Ramos (cell line): ENCODE results near the gene ADGRV1.

Experiments used
- in situ Hi-C: fragments of 300-500 bp; cut with MboI; formaldehyde crosslinking; loops from one replicate; pipeline ENCODE4 v1.14.3; 2022; ENCODE audit warnings: low sequenced_read_pairs; ENCODE audit not compliant: unreplicated experiment

The ADGRV1 gene

GRCh38 chr5:91164424-91164823, 605.8 kb downstream of the ADGRV1 start:
- in situ Hi-C loops = no loop called here

DNA sequence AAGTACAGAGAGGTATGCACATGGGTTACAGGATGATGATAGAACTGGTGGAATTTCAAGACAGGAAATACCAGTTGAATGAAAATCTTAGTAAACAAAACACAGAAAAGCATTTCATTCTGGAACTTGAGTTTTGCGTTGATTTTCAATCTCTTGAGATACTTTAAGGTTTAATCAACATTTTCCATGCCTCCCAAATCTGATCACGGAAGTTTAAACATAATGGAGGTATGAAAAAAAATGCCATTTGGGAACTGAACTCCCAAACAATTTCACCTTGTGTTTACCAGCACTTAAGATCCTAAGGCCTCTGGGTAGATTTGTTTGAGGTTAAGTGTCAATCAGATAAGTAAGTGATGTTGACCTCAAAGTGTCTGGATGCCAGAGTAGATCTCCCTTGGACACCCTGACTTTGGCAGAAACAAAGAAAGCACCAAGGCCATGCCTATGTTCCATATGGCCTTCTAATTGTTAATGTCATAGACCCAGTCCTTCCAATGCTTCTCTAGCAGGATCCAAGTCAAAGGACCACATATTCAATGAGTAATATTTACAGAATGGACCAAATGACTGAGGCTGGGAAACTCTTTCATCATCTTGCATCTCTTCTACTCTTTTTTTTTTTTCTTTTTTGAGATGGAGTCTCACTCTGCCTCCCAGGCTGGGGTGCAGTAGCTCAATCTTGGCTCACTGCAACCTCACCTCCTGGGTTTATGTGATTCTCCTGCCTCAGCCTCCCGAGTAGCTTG, 607.6 kb downstream of the ADGRV1 start:
- in situ Hi-C loops = no loop called here

DNA sequence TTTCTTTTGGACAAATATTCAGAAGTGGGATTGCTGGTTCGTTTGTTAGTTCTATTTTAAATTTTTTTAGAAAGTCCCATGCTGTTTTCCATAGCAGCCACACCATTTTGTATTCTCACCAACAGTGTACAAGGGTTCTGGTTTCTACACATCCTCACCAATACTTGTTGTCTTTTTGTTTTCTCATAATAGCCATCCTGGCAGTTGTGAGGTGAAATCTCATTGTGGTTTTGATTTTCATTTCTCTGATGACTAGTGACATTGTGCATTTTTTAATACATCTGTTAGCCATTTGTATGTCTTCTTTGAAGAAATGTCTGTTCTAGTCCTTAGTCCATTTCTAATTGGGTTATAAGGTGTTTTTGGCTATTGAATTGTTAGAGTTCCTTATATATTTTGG, 610.3 kb downstream of the ADGRV1 start:
- in situ Hi-C loops = no loop called here

DNA sequence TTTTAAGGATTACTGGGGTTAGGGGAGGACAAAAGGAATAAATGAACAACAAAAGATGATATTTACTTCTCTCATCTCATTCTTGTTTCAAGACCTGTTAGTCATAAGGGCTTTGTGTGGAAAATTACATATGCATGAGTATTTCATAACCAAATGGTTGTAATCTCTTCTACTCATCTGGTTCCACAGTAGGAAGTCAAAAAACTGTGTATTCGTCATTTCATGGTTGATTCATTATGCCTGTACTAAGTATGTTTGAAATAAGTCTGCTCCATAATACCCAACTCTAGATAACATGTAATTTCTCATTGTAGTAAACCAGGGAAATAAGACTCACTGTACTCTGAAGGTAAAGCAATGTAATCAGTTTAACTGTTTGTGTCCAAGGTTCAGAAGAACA, 611.7 kb downstream of the ADGRV1 start:
- in situ Hi-C loops = no loop called here

GRCh38 chr5:91171322-91171721, 612.7 kb downstream of the ADGRV1 start:
- in situ Hi-C loops = no loop called here

DNA sequence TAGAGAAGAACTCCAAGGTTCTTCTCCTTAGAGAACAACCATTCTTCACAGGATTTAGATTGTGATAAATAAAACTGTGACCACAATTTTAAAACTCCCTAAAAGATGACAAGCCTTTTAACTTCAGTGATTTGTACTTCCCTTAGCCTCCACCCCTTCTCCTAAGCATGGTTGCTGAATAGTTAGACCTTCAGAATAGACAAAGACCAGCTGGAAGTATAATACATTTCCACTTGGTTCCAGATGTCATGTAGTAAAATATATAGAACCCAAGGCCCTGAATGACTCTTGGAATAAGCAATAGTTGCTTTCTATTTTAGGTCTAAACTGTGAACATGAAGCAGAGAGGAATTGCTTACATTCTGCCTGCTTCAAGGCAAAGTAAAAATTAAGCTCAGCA, 615.8 kb downstream of the ADGRV1 start:
- in situ Hi-C loops = no loop called here

GRCh38 chr5:91175708-91176107, 617.1 kb downstream of the ADGRV1 start:
- in situ Hi-C loops = no loop called here

DNA sequence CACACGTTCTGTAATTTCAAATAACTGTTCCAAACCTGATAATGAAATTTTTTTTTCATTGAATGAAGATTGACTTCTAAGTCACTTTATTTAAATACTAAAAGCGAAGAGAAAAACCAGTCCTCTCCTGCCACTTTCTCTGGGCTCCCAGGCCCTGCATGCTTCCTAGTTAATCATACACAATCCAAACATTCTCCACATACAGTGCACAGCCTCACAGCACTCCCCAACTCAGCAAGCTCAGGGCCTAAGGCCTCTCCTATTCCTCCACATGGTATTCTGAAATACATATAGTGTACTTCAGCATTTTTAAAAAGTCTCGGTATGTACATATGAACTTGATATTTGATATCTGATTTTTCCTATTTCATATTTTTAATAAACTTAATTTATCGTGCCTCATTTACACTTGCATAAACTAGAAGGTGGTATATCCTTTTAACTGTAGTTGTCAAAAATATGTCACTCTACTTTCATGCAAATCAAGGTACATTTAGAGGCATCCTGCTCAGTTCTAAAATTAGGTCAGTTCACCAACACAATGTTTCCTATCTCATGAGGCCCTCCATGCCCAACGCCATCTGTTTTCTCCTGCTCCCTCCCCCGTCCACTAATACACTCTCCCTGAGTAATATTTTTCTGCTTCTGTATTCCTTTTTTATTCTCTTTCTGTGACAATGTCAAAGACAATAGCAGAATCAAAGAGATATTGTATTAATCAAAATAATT, 617.9 kb downstream of the ADGRV1 start:
- in situ Hi-C loops = no loop called here

DNA sequence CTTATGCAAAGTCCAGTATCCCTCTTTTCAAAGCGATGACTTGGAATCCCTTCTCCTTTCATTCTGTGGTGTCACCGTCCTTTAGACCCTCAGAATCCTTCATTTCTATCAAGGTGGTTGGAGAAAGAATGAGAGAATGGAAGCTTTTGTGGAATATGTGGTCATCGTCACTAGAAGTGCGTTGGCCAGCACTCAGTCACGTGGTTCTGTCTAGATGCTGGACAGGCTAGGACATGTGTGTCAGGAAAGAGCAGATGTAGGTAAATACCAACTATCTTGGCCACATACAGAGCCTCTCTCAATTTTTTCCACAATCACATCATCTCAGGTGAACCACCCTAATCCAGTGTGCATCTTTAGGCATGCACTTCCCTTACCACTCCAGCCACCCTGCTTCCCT, 618.5 kb downstream of the ADGRV1 start:
- in situ Hi-C loops = no loop called here

- in situ Hi-C loops = no loop called here
Observed at GRCh38 chr5:91177639-91178038, 619.0 kb downstream of the ADGRV1 start.

- in situ Hi-C loops = no loop called here
Observed at GRCh38 chr5:91178461-91178860, 619.9 kb downstream of the ADGRV1 start.

- in situ Hi-C loops = no loop called here
Observed at GRCh38 chr5:91179018-91179417, 620.4 kb downstream of the ADGRV1 start.

DNA sequence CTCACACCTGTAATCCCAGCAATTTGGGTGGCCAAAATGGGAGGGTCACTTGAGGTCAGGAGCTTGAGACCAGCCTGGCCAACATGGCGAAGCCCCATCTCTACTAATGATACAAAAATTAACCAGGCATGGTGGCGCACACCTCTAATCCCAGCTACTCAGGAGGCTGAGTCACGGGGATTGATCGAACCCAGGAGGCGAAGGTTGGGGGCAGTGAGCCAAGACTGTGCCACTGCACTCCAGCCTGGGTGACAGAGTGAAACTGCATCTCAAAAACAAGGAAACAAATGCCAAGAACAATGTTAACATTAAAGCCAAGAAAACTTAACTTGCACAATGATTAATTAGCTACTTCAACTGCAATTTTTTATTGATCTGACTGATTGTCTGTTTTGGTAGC, 621.9 kb downstream of the ADGRV1 start:
- in situ Hi-C loops = no loop called here

DNA sequence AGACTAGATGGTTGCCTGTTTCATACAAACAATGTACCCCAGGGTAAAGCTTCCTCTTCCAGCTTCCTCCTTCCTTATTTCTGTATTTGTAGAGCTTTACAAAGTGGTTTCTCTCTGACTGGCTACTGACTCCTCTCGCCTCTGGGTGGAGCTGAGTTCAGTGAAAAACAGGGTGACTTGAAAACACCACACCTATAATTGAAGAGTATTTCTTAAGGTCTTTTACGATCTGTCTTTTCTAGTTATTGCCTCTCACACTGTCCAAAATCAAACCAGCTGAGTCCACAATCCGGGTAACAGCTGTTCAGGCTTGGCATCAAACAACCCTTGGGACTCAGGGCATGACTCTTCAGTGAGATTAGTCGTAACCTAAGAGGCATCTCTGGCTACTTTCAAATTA, 624.2 kb downstream of the ADGRV1 start:
- in situ Hi-C loops = no loop called here

GRCh38 chr5:91183743-91184142, 625.1 kb downstream of the ADGRV1 start:
- in situ Hi-C loops = no loop called here

DNA sequence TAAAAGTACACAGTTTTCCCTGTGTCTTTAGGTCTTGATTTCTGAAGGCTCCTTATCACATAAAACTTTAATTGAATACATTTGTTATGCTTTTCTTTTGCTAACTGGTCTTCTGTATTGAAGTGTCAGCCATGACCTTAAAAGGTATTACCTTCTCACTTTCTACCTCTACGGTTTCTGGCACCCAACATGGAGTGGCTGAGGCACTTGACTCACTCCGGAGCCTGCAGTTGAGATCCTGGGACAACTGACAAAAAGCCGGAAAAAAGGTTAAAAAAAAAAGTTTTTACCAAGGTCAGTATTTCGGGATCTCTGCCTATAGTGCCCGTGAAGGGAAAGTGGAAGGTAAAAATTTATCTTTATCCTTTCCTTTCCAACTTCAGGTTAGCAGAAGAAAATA, 627.5 kb downstream of the ADGRV1 start:
- in situ Hi-C loops = no loop called here

DNA sequence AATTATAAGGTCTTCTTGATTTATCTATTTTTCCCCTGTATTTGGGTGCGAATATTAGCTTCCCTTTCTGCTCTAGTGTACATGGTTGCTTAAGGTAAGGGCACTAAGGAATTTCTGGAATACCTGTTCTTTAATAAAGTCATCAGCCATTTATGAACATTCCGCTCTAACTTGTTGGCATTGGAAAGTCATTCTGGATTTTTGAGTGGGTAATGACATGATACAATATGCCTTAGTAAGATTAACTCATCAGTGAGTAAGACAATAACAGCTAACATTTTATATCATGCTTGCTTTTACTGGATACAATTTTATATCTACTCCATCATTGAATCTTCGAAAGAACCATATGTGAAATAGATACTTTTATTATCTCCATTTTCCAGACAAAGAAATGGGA, 628.4 kb downstream of the ADGRV1 start:
- in situ Hi-C loops = no loop called here

DNA sequence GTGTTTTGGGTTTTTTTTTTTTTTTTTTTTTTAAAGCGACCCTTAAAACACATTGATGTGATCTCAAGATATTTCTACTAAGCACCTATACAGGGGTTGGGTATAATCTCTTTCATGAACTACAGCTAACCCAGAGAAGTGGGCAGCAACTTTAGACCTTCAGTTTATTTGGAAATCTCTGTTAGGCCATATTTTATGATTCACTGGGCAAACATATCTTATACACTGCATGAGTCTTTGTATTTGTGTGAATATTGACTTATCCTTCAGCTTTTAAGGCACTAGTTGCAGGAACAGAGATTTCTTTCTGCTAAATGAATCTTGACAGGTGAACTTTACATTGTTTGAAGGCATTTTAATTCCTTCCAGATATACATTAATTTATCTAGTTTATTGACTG, 630.2 kb downstream of the ADGRV1 start:
- in situ Hi-C loops = no loop called here

- in situ Hi-C loops = no loop called here
Observed at GRCh38 chr5:91189480-91190313, 631.1 kb downstream of the ADGRV1 start.

- in situ Hi-C loops = no loop called here
Observed at GRCh38 chr5:91190314-91190690, 631.7 kb downstream of the ADGRV1 start.

DNA sequence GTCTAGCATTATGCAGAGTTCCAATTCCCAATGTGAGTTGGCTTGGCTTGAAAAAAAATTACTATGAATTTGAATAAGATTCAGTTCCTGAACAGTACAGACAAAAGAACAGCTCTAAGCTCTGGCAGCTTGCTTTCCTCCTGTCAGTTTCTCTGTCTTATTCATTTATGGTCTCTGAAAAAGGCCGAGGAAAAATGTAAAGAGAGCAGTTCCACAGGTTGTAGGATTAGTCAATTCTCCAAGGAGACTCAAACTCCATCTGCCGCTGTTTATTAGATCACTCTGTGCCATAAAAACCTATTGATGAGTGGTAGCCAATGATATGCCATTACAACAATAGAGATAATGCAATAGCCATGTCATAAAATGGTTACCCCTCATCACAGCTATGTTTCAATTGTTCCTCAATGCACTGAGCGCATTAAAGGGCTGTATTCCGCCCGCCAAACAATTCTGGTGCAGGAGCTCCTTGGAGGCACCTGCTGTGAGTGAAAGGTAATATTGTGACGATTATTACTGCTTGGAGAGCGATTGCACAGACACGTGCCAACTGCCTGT, 636.3 kb downstream of the ADGRV1 start:
- in situ Hi-C loops = no loop called here
